H7 (cell line): ENCODE results near the gene GUCD1. TPM values are rescaled to one million over a fixed set of nuclear protein-coding genes. Genes with fewer than 3 reads are reported as not detected.
"Not testable (repeated sequence)": the region's sequence is repeated elsewhere in the genome, so short reads cannot be mapped to it uniquely, and the experiment has no call there.

Experiments
- DNase-seq: peaks from one replicate; pipeline ENCODE4 v3.0.0; 2012
- H3K27me3 ChIP-seq: 2 replicates; pipeline ENCODE4 v1.6.0; 2011; ENCODE audit warnings: mild to moderate bottlenecking, low read length; ENCODE audit not compliant: control insufficient read depth, insufficient read depth
- H3K36me3 ChIP-seq: replicated peaks from 2 replicates; pipeline ENCODE4 v1.5.1; 2011; ENCODE audit warnings: low read length; ENCODE audit not compliant: control insufficient read depth, insufficient read depth
- H3K4me3 ChIP-seq: 2 replicates; pipeline ENCODE4 v1.5.1; 2011; ENCODE audit warnings: low read depth, mild to moderate bottlenecking, control low read depth, low read length, moderate library complexity; ENCODE audit not compliant: insufficient read depth
- total RNA-seq: library from RNA; depleted of rRNA; stranded (reverse); fragments of >200 nt; shearing (Covaris generic); gene quantifications from 2 replicates; pipeline ENCODE4 v1.2.3, GENCODE V29; 2014

GUCD1 gene
- total RNA-seq, 1 experiment from 2014 or later = 209 TPM

DNA sequence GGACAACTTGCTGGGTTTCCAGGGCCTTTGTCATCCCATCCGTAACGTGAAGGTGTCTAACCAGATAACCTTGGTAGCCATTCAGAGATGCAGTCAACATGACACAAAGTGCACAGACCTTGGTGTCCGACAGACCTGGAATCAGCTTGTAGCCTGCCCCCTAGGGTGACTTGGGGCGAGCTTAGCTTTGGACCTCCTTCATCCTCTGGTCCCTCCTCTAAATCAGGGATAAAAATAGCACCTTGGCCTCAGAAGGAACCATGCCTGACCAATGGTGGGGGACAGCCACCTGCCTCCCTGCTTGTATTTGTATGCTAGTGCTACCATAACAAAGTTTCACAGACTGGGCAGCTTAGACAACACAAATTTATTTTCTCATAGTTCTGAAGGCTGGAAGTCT, 4.5 kb upstream of the GUCD1 start:
- no peak for DNase-seq
- Histone ChIP-seq H3K27me3 (no peaks in the 10 kb centered on the region), H3K36me3 (peaks cover 37% of the 10 kb centered on the region), H3K4me3 (no peak overlapping the region)

DNA sequence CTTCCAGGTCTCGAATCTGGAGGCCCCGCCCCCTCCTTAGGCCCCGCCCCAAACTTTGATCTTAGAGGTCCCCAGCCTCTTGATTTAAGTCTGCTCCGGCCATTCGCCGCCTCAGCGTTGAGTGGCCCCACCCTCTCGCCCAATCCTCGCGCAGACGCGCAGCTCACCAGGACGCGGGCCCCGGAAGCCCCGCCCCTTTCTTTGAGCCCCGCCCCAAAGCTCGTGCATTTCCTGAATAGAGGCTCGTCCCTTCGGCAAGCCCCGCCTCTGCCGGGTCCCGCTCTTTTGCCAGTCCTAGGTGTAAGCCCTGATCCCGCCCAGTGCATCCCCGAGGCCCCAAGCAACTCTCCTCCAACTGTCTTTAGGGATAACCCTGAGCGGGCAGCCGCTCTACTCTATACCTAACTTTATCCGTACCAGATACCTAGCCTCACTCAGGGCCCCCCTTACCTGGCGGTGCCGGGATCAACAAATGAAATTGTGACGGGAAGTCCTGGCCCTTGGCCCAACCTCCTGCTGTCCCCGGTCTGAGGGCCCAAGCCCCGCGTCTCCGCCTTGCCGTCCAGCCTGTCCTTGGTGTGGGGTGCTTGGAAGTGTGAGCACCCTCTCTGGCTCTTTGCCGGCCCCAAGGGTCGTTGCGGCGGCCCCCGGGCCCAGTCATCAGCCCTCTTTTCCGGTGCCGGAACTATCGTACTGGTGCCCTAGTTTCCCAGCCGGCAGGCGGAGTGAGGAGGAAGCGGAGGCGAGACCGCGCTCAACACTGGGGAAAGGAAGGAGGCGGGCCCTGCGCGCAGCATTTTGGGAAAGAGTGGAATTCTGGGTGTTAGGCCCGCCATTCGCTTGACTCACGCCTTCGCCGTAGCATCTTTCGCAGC, 464 bp upstream of the GUCD1 start, which contains the start of gene SNRPD3:
Gene SNRPD3 (plus strand): TSS at position 835 of the 875 bp plus-strand sequence. CDS start 1,676 bp downstream, outside the sequence.
- H3K4me3 ChIP-seq = peak within 1 kb of the TSS; percentile 100
- H3K27me3 ChIP-seq = no peaks in the 10 kb centered on the region
- H3K36me3 ChIP-seq = peaks cover 25% of the 10 kb centered on the region
- peak; percentile 100 for DNase-seq

- H3K36me3 ChIP-seq = peaks cover 15% of the 10 kb centered on the region
- no peaks in the 10 kb centered on the region for H3K27me3 ChIP-seq
- DNase-seq = no peak
- H3K4me3 ChIP-seq = peak overlapping the region; percentile 92
These were observed 1.2 kb downstream of the GUCD1 start for GRCh38 chr22:24553597-24554312.

GRCh38 chr22:24552503-24553286, 2.2 kb downstream of the GUCD1 start:
- not testable (repeated sequence) for H3K27me3 ChIP-seq, H3K4me3 ChIP-seq, H3K36me3 ChIP-seq, DNase-seq

DNA sequence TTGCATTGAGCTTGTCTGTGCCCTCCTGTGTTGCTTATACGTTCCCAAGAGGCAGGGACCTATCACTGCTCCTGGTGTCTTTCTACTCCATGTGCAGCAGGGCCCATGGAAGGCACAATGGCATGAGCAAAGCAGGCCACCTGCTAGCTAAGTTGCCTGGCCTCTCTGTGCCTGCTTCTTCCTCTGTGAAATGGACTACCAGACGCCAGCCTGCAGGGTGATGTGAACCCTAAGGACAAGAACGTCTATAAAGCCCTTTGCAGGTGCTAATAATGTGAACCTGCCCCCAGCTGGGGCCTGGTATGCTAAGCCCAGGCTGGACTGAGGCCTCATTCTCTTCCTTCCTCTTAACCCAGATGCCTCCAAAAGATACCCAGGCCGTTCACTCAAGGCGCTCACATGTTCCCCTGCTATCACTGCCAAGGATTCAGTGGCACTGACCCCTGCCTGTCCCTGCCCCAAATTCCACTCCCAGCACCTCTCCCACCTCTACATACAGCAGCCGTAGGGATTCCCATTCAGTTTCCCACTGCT, 4.0 kb downstream of the GUCD1 start:
- no peaks in the 10 kb centered on the region for H3K27me3 ChIP-seq
- peaks cover 18% of the 10 kb centered on the region for H3K36me3 ChIP-seq
- H3K4me3 ChIP-seq = no peak overlapping the region
- DNase-seq = no peak

GRCh38 chr22:24550028-24550901, 4.7 kb downstream of the GUCD1 start:
- Histone ChIP-seq H3K36me3 (peaks cover 18% of the 10 kb centered on the region), H3K27me3 (no peaks in the 10 kb centered on the region), H3K4me3 (no peak overlapping the region)
- no peak for DNase-seq

GRCh38 chr22:24548812-24549211, 6.1 kb downstream of the GUCD1 start:
- Histone ChIP-seq H3K36me3 (peaks cover 24% of the 10 kb centered on the region), H3K27me3 (no peaks in the 10 kb centered on the region), H3K4me3 (no peak overlapping the region)
- no peak for DNase-seq

DNA sequence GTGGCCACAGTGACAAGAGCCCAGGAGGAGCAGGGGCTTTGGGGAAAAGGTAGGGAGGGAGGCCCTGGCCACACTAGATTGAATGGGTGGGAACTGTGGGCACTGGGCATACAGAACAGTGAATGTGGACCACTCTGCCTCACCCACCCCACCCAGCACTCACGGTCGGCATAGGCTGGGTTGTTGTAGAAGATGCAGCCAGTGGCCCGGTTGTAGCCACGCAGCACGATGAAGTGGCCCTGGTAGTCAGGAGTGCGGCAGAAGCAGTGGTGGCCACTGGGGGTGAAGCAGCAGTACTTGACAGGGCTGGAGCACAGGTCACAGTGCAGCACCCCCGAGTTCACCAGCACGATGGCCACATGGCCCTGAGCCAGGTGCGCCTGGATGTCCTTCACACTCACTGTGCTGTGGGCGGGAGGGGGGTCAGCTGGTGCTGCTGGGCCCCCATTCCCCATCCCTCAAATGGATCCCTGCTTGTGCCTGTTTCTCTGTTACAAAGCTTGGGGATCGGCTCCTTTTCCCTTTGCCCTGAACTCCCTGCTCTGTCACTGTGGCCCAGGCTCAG, 11.2 kb downstream of the GUCD1 start:
- no peak overlapping the region for H3K4me3 ChIP-seq
- DNase-seq = no peak
- H3K27me3 ChIP-seq = no peaks in the 10 kb centered on the region
- H3K36me3 ChIP-seq = peaks cover 49% of the 10 kb centered on the region

DNA sequence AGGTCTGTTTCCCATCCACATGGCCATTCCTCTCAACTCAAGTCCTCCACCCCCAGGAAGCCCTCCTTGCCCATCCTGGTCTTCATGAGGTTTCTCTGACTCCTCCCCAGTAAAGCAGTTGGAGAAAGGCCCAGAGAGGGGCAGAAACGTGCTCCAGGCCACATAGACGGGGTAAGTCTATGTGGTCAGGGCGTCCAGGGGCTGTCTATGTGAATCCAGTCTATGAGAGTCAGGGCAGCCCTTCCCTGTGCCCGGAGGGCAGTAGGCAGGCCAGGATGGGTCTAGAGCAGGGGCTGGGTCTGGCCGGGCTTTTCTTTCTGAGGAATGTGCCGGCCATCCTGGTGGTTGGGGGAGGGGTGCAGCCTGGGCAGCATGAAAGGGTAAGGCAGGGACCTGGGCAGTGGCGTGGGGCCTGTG, 11.7 kb downstream of the GUCD1 start:
- no peak for DNase-seq

GRCh38 chr22:24542641-24543040, 12.3 kb downstream of the GUCD1 start:
- Histone ChIP-seq H3K36me3 (peaks cover 44% of the 10 kb centered on the region), H3K27me3 (no peaks in the 10 kb centered on the region), H3K4me3 (no peak overlapping the region)
- DNase-seq = no peak

More for the DNA sequence above, 11.7 kb downstream of the GUCD1 start:
- H3K27me3 ChIP-seq = no peaks in the 10 kb centered on the region
- H3K36me3 ChIP-seq = peaks cover 49% of the 10 kb centered on the region
- no peak overlapping the region for H3K4me3 ChIP-seq

- H3K4me3 ChIP-seq = no peak overlapping the region
- no peaks in the 10 kb centered on the region for H3K27me3 ChIP-seq
- peaks cover 38% of the 10 kb centered on the region for H3K36me3 ChIP-seq
- DNase-seq = no peak
These were observed 13.0 kb downstream of the GUCD1 start for GRCh38 chr22:24541681-24542515.

DNA sequence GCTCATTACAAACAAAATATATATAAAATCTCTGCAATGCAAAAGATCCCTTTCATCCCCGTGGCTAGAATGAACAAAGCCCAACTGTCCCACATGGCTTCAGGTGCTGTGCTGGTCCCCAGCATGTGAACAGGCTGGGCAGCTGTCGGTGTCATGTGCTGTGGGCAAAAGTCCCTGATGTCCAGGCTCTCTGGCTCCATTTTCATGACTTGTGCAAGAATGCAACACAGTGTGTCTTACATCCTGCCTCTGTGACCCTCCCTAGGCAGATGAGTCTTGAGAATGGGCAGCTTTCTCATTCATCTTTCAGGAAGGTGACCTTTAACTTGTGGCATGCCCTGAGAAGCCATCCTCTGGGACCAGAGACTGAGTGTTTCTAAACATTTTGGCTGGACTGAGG, 14.5 kb downstream of the GUCD1 start:
- Histone ChIP-seq H3K4me3 (no peak overlapping the region), H3K36me3 (peaks cover 31% of the 10 kb centered on the region), H3K27me3 (no peaks in the 10 kb centered on the region)
- no peak for DNase-seq
